HT-29 (cell line): ENCODE measurements around the gene ANGEL1. TPM values are rescaled to one million over a fixed set of nuclear protein-coding genes. Genes with fewer than 3 reads are reported as not detected.

Source experiments
- DNase-seq: peaks from one replicate; pipeline ENCODE4 v3.0.0-alpha.2; 2015; ENCODE audit warnings: low spot score
- total RNA-seq: library from RNA; depleted of rRNA; stranded (reverse); fragments of >200 nt; shearing (Covaris generic); gene quantifications from 2 replicates; pipeline ENCODE4 v1.2.3, GENCODE V29; 2014

Gene ANGEL1
- total RNA-seq, 1 experiment from 2014 or later, result 6.2 TPM

GRCh38 chr14:76826122-76826521, 13.4 kb upstream of the ANGEL1 start, which contains the start of gene LRRC74A:
Gene LRRC74A, plus strand, starts transcription at chr14:76826408. Its CDS starts 290 bp downstream, at chr14:76826698.
- peak; percentile 9 for DNase-seq

GRCh38 chr14:76820700-76821099, 8.0 kb upstream of the ANGEL1 start:
- DNase-seq, result no peak

GRCh38 chr14:76814726-76815645, 2.3 kb upstream of the ANGEL1 start:
- no peak for DNase-seq

GRCh38 chr14:76812093-76812421, 625 bp downstream of the ANGEL1 start:
- DNase-seq, result peak; percentile 21

GRCh38 chr14:76811561-76811960, 1.1 kb downstream of the ANGEL1 start:
- no peak for DNase-seq

- peak; percentile 27 for DNase-seq
Measured at GRCh38 chr14:76810953-76811400, 1.7 kb downstream of the ANGEL1 start.

- no peak for DNase-seq
Measured at GRCh38 chr14:76810525-76810924, 2.2 kb downstream of the ANGEL1 start.

- no peak for DNase-seq
Measured at GRCh38 chr14:76808990-76809389, 3.7 kb downstream of the ANGEL1 start.

- no peak for DNase-seq
Measured at GRCh38 chr14:76808011-76808410, 4.7 kb downstream of the ANGEL1 start.

GRCh38 chr14:76806446-76806845, 6.2 kb downstream of the ANGEL1 start:
- DNase-seq, result no peak

GRCh38 chr14:76793956-76794355, 18.7 kb downstream of the ANGEL1 start:
- no peak for DNase-seq

GRCh38 chr14:76793324-76793723, 19.4 kb downstream of the ANGEL1 start:
- no peak for DNase-seq

- DNase-seq, result no peak
Measured at GRCh38 chr14:76792422-76792821, 20.3 kb downstream of the ANGEL1 start.

GRCh38 chr14:76786601-76787000, 26.1 kb downstream of the ANGEL1 start:
- DNase-seq, result no peak

- DNase-seq, result peak; percentile 79
Measured at GRCh38 chr14:76784881-76785280, 27.8 kb downstream of the ANGEL1 start.

- no peak for DNase-seq
Measured at GRCh38 chr14:76784266-76784874, 28.3 kb downstream of the ANGEL1 start.

- no peak for DNase-seq
Measured at GRCh38 chr14:76782885-76783566, 29.7 kb downstream of the ANGEL1 start.

- DNase-seq, result no peak
Measured at GRCh38 chr14:76782115-76782884, 30.4 kb downstream of the ANGEL1 start.

- no peak for DNase-seq
Measured at GRCh38 chr14:76781648-76782051, 31.0 kb downstream of the ANGEL1 start.

GRCh38 chr14:76780875-76781647, 31.6 kb downstream of the ANGEL1 start:
- DNase-seq, result no peak

- DNase-seq, result no peak
Measured at GRCh38 chr14:76780360-76780759, 32.3 kb downstream of the ANGEL1 start.
